GOT3 (cell line): ENCODE results near the gene CALML5.

ENCODE experiments used
- DNase-seq: peaks from one replicate; lab custom pipeline; 2025; ENCODE audit warnings: mixed read lengths; lab: John Stamatoyannopoulos, UW

CALML5 gene

DNA sequence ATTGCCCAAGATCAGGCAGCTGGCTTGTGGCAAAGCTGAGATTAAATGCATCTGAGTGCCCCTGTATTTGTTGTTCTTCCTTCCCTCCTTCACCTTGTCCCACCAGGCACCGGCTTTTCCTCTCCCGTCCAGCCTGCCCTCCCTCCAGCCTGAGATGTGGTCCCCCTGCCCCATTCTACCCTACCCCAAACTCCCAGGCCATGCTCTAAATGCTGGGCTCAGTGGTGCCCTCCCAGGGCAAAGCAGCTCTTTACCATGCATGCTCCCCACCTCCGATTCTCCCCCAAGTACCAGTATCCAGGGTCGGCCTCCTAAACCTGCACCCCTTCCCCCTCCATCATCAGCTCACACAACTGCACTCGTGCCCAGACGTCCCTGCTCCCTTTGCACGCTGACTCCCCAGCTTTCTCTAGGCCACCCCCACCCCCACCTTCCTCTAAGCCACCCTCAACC is 36.5 kb downstream of the CALML5 start:
- DNase-seq = no peak

GRCh38 chr10:5461914-5462840 is 37.2 kb downstream of the CALML5 start:
- no peak for DNase-seq

- DNase-seq = no peak
These were observed 38.2 kb downstream of the CALML5 start for GRCh38 chr10:5461203-5461588.

GRCh38 chr10:5460468-5461202 is 38.7 kb downstream of the CALML5 start:
- no peak for DNase-seq

DNA sequence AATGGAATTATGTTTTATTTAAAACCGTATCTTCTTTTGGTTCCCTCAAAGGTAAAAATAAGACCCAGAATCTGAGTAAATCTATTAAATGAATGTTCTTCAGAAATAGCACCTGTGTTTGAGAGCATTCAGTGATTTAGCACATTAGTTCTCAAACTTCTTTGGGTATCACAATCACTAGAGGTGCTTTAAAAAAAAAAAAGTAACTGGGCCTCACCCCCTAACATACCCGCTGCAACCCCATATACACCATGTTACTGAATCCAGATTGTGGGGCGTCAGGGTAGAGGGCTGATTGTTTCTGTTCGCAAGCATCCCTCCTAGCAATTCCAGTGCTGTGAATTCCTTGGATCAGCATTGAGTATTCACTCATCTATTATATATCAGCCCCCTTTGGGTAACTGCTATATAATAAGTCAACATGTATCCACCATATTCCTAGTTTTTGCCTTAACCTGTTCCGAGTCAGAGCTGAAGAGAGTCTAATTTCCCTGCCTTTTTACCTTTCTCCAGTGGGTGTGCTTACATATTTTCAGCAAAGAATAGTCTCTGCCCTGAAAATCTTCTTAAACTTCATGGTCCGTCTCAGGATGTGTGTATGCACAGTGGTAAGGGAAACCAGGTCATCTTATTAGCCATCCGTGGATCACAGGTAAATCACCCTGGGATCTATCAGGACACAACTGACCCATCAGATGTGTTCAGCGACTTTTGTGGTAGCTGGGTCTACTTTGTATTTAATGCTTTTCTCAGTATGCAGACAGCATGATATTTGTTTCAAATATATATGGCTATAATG is 40.2 kb downstream of the CALML5 start:
- no peak for DNase-seq

DNA sequence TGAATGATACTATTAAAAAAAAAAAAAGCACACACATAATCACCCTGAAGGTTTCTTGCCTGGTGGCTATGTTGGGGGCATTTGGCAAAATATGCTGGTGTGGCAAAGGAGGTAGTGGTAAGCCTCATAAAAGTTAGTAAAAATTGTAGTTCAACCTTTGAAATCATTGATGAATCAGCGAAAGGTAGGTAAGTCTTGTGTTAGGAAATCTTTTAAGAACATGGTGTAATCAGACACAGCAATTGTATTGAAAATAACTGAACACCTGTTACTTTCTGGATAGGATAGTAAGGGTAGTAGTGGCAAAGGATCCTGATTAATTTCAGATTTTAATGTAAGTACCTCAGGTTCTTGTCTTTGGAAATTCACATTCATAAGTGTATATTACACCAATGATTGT is 40.9 kb downstream of the CALML5 start:
- no peak for DNase-seq

DNA sequence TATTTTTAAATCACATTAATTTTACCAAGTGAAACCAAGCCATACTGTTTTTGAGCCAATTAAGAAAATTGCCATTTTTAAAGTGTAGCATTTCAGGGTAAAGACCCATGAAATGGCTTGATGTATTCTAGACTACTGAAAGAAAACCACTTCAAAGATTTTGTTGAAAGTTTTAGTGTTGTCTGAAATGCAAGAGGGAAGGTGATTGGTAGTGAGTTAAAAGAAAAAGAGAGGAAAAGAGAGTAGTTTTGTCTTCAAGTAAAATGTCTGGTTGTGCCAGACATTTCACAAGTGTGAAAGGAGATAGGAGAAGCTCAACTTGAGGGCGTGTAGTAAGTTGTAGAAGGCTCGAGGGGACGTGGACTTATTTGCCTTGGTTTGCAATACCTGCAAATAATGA is 41.6 kb downstream of the CALML5 start:
- DNase-seq = no peak

- DNase-seq = no peak
These were observed 42.8 kb downstream of the CALML5 start for GRCh38 chr10:5456563-5456962.

DNA sequence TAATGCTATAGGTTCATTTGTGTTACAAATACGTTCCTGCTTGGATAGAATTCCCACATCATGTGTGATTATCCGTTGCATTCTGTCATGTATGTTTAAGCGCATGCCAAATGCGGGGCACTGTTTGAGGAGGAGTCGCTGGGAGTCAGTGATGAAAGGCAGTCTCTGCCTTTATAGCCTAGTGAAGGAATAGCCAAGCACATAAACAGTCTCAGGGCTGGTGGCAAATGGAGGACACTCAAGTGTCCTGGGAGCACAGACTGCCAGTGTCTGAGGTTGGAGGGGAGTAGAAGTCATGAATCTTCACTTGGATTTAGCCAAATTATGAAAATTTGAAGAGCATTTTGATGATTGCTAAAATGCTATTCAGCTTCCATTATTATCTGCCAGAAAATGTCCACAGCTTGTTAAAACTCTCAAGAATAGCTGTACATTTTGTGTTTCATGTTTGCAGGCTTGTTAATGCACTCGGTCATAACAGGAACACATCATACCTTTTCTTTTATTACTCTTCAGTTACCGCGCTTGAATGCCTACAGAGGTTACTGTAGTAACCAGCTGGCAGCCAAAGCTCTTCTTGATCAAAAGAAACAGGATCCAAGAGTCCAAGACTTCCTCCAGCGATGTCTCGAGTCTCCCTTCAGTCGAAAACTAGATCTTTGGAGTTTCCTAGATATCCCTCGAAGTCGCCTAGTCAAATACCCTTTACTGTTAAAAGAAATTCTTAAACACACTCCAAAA is 45.5 kb downstream of the CALML5 start:
- no peak for DNase-seq

GRCh38 chr10:5450605-5451384 is 48.6 kb downstream of the CALML5 start:
- DNase-seq = no peak

DNA sequence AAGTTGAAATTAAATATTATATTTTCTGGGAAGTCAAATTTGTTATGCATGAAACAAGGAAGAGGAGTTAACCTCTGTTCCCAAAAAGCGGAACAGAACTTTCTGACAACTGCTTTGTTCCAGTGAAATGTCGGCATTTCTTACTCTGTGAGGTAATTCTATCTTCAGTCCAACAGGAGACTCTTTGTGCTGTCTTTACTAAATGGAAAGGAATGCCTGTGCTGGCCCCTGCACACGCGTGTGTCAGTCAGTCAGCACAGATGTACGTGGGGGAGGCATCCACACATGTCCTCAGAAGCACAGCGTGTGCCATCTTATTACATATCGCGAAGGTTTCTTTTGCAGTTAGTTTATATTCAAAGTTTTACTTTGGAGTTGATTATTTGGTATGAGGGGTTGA is 49.5 kb downstream of the CALML5 start:
- DNase-seq = no peak

DNA sequence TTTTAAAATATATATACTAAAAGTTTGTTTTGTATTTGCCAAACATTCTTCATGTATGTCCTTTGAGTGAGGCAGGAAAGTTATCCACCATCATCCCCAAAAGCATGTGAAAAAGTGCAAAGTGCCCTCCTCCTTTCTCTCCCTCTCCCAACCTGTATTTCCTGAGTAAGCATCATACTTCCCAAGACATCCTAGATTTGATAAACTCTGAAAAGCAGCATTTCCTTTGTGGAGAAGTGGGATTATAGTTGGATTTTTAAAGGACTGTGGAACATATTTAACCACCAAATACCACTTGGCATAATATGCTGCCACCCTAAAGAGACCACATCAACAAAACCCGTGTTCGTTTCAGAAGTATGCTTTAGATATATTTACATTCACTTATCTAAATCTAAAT is 50.1 kb downstream of the CALML5 start:
- DNase-seq = no peak
